Lung (tissue), 12 donors: ENCODE measurements around the gene RAB21. TPM values are rescaled to one million over a fixed set of nuclear protein-coding genes. Genes with fewer than 3 reads are reported as not detected.

Experiments used
- ATAC-seq: fragments of 200-7000 bp; cut with Tn5 transposase; one replicate; pipeline ENCODE4 v1.9.1; 2020; ENCODE audit warnings: moderate number of reproducible peaks; ENCODE audit not compliant: insufficient read depth, low FRiP score
- DNase-seq, 3 donors: peaks; one replicate each; pipeline ENCODE4 v3.0.0-alpha.2; 2013 to 2017
- H3K27ac ChIP-seq, 2 donors: one replicate each; pipeline ENCODE4 v1.5.1; 2013; ENCODE audit warnings: mild to moderate bottlenecking in 2 of 2, moderate library complexity in 2 of 2, control low read depth in 1 of 2, inconsistent platforms in 1 of 2, low read depth in 1 of 2, low read length in 1 of 2
- H3K27me3 ChIP-seq, 3 donors: one replicate each; pipeline ENCODE4 v1.5.1; 2013; ENCODE audit warnings: low read length in 2 of 3; ENCODE audit not compliant: control insufficient read depth in 3 of 3, insufficient read depth in 3 of 3
- H3K36me3 ChIP-seq, 4 donors: one replicate each; pipeline ENCODE4 v1.5.1; 2013; ENCODE audit warnings: low read length in 4 of 4, mild to moderate bottlenecking in 1 of 4, moderate library complexity in 1 of 4; ENCODE audit not compliant: control insufficient read depth in 4 of 4, insufficient read depth in 4 of 4
- H3K4me1 ChIP-seq, 5 donors: one replicate each; pipeline ENCODE4 v1.5.1; 2013; ENCODE audit warnings: low read length in 5 of 5, mild to moderate bottlenecking in 2 of 5, moderate library complexity in 1 of 5; ENCODE audit not compliant: control insufficient read depth in 5 of 5, insufficient read depth in 5 of 5
- H3K4me3 ChIP-seq: one replicate; pipeline ENCODE4 v1.5.1; 2013; ENCODE audit warnings: mild to moderate bottlenecking, control low read depth, moderate library complexity
- H3K9ac ChIP-seq, 2 donors: one replicate each; pipeline ENCODE4 v1.5.1; 2013; ENCODE audit warnings: low read length in 2 of 2, control low read depth in 1 of 2; ENCODE audit not compliant: insufficient read depth in 1 of 2
- H3K9me3 ChIP-seq, 4 donors: one replicate each; pipeline ENCODE4 v1.5.1; 2013; ENCODE audit warnings: low read length in 3 of 4, mild to moderate bottlenecking in 1 of 4, moderate library complexity in 1 of 4; ENCODE audit not compliant: control insufficient read depth in 4 of 4, insufficient read depth in 3 of 4
- WGBS, 2 donors: extraction: QIAGEN DNeasy Blood & Tissue Kit; methylation state at CpG; one replicate each; pipeline ENCODE4 v1.1.7; 2013; 5-methylcytosine and 5-hydroxymethylcytosine counted together
- polyA plus RNA-seq, 2 donors: library from polyadenylated mRNA; stranded (reverse); fragments of 200-250 nt; gene quantifications; one replicate each; pipeline ENCODE4 v1.2.1, GENCODE V29; 2013
- total RNA-seq, 2 donors: library from RNA; depleted of rRNA in 1 of 2; stranded (reverse); fragments of >200 nt in 1 of 2; gene quantifications; one replicate each; pipeline ENCODE4 v1.2.1, GENCODE V29; 2014 to 2021
- TF ChIP-seq, protein P1 (sequence below): IDR thresholded peaks from 2 replicates; pipeline ENCODE4 v1.5.1; 2012; ENCODE audit warnings: mild to moderate bottlenecking; ENCODE audit errors: control extremely low read depth, extremely low read depth
- donor health status: control.
- donor health status: control.
- donor health status: Bipolar disorder and iron deficiency.
- donor health status: healthy.
- donor health status: DM: yes; HTN: yes; CAD: no.

RAB21 gene
- total and polyA plus RNA-seq, 4 donors = 11.8 to 58.5 (median 50.7) TPM

DNA sequence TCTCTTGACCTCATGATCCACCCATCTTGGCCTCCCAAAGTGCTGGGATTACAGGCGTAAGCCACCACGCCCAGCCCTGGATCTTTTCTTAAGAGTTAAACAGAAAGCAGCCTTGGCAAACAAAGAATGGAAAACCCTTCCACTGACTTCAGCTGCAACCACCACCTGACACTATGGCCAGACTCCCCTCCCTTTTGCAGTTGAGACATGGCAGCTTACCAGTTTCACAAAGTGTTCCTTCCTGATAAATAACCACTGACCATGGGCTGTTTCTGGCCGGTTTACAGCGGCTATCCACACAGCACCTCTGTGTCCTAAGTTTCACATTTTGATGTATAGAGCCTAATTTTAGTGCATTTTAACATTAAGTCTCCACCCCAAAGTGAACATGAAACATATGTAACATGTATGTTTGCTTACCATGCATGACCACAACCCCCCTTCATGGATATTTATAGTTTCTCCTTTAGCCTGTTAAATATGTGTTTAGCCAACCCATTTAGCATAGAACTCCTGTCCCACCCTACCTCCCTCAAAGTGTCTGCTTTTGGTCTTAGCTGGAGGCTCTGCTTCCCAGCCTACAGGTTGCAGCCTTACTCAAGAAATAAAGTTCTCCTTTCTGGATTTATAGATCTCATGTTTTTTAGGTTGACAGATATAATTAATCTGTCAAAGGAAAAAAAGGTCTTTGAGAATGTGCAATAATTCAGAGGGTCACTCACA, 32.7 kb upstream of the RAB21 start:
- Histone ChIP-seq H3K4me1 (no peaks in the 10 kb centered on the region), H3K27me3 (no peaks in the 10 kb centered on the region), H3K9me3 (no peaks in the 10 kb centered on the region), H3K4me3 (no peak overlapping the region), H3K9ac (no peak overlapping the region), H3K36me3 (no peaks in the 10 kb centered on the region), H3K27ac (no peak overlapping the region)
- 92 to 97% methylated on average over 4 of the region's 4 CpGs for WGBS, 2 donors
- ATAC-seq (no peak), DNase-seq (no peak)
- TF ChIP-seq, protein P1, sequence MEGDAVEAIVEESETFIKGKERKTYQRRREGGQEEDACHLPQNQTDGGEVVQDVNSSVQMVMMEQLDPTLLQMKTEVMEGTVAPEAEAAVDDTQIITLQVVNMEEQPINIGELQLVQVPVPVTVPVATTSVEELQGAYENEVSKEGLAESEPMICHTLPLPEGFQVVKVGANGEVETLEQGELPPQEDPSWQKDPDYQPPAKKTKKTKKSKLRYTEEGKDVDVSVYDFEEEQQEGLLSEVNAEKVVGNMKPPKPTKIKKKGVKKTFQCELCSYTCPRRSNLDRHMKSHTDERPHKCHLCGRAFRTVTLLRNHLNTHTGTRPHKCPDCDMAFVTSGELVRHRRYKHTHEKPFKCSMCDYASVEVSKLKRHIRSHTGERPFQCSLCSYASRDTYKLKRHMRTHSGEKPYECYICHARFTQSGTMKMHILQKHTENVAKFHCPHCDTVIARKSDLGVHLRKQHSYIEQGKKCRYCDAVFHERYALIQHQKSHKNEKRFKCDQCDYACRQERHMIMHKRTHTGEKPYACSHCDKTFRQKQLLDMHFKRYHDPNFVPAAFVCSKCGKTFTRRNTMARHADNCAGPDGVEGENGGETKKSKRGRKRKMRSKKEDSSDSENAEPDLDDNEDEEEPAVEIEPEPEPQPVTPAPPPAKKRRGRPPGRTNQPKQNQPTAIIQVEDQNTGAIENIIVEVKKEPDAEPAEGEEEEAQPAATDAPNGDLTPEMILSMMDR = no peak

DNA sequence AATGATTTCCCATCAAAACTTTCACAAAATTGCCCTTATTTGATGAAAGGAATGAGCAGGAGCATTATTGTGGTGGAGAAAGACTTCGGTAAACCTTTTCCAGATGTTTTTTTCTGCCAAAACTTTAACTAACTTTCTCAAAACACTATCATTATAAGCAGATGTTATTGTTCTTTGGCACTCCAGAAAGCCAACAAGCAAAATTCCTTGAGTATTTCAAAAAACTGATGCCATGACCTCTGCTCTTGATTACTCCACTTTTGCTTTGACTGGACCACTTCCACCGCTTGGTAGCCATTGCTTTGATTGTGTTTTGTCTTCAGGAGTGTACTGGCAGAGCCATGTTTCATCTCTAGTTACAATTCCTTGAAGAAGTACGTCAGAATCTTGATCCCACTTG, 29.7 kb upstream of the RAB21 start:
- ATAC-seq = no peak
- DNase-seq = peak in 1 of 3 donors; percentile 12
- TF ChIP-seq, protein P1 = no peak
- Histone ChIP-seq H3K9me3 (no peaks in the 10 kb centered on the region), H3K4me1 (no peaks in the 10 kb centered on the region), H3K27ac (no peak overlapping the region), H3K27me3 (no peaks in the 10 kb centered on the region), H3K36me3 (no peaks in the 10 kb centered on the region), H3K4me3 (no peak overlapping the region), H3K9ac (no peak overlapping the region)
- WGBS, 2 donors = 76 to 82% methylated on average over 3 of the region's 3 CpGs

DNA sequence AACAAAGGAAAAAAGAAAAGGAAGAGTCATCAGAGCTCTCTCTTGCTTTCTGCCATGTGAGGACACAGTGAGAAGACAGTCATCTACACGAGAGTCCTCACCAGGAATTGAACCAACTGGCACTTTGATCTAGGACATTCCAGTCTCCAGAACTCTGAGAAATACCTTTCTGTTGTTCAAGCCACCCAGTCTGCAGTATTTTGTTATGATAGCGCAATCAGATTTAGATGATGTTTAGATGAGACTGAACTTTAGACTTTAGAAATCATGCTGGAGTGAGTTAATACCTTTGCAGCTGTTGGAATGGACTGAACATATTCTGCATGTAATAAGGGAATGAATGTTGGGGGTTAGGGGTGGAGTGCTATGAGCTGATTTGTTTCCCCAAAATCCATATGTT, 28.1 kb upstream of the RAB21 start:
- DNase-seq = no peak
- Histone ChIP-seq H3K9me3 (no peaks in the 10 kb centered on the region), H3K4me1 (no peaks in the 10 kb centered on the region), H3K27ac (no peak overlapping the region), H3K4me3 (no peak overlapping the region), H3K27me3 (no peaks in the 10 kb centered on the region), H3K36me3 (no peaks in the 10 kb centered on the region), H3K9ac (no peak overlapping the region)
- WGBS, 2 donors = 89% methylated on average over 2 of the region's 2 CpGs
- no peak for ATAC-seq
- TF ChIP-seq, protein P1 = no peak

DNA sequence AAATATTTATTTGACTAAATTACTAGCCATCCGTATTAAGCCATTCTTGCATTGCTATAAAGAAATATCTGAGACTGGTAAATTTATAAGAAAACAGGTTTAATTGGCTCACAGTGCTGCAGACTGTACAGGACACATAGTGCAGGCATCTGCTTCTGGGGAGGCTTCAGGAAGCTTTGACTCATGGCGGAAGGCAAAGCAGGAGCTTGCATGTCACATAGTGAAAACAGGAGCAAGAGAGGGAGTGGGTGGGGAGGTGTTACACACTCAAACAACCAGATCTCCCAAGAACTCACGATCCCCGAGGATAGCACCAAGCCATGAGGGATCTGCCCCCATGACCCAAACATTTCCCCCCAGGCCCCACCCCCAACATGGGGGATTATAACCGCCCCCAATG, 26.7 kb upstream of the RAB21 start:
- no peak for DNase-seq
- H3K27me3 ChIP-seq = no peaks in the 10 kb centered on the region
- H3K36me3 ChIP-seq = no peaks in the 10 kb centered on the region
- no peak overlapping the region for H3K4me3 ChIP-seq
- no peak overlapping the region for H3K9ac ChIP-seq
- TF ChIP-seq, protein P1 = no peak
- H3K9me3 ChIP-seq = no peaks in the 10 kb centered on the region
- no peaks in the 10 kb centered on the region for H3K4me1 ChIP-seq
- WGBS, 2 donors = 83 to 89% methylated on average over 5 of the region's 5 CpGs
- H3K27ac ChIP-seq = no peak overlapping the region
- no peak for ATAC-seq
